A549 treated with CpdA at 1 μM for 4 hours (cell line): Measurements from ENCODE around the gene PATL2. TPM values are rescaled to one million over a fixed set of nuclear protein-coding genes. Genes with fewer than 3 reads are reported as not detected.

Experiments used
- total RNA-seq: library from RNA; stranded (reverse); fragments of 200-300 nt; extraction: Qiagen RNA extraction; gene quantifications from 5 replicates; pipeline ENCODE4 v1.2.3, GENCODE V29; 2022; ENCODE audit warnings: low read depth

PATL2 gene
- 0.08 to 0.34 TPM (median 0.13 TPM) in 3 of 5 replicates, not detected in the others for total RNA-seq

DNA sequence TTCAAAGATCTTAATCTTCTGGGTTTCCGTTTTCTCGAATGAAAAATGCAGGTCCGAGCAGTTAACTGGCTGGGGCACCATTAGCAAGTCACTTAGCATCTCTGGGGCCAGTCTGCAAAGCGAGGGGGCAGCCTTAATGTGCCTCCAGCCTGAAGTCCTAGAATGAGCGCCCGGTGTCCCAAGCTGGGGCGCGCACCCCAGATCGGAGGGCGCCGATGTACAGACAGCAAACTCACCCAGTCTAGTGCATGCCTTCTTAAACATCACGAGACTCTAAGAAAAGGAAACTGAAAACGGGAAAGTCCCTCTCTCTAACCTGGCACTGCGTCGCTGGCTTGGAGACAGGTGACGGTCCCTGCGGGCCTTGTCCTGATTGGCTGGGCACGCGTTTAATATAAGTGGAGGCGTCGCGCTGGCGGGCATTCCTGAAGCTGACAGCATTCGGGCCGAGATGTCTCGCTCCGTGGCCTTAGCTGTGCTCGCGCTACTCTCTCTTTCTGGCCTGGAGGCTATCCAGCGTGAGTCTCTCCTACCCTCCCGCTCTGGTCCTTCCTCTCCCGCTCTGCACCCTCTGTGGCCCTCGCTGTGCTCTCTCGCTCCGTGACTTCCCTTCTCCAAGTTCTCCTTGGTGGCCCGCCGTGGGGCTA is at the start of gene PATL2, which contains the start of gene B2M:
Gene PATL2, minus strand, starts transcription at position 228 of the 647 bp plus-strand sequence. CDS start 34,833 bp downstream, outside the sequence.
Gene B2M, plus strand, starts transcription at position 422 of the 647 bp plus-strand sequence. Its CDS starts 30 bp downstream, at position 452.

DNA sequence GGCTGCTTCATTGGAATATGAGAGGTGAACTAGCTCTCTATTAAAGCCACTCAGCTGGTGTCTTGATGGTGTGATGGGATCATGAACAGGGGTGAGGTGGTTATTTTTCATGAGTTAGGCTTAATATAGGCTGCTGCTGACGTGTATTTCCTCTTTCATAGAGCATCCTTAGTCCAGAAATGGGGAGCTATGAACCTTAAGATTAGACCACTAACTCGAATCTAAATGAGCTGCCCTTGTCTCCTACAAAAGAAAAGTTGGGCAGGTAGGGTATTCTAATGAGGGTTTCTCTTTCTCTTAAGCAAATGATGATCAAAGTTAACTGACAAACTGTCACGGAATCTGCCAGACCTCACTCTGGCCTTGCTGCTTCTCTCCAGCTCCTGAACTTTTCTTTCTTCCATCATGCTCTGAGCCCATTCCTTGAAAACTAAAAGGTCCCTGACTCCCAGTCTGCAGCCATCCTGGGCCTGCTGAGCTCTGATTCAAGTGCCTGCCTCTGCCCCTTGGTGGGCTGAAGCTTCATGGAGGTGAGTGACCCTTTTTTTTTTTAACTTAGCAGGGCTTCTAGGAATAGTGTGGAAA is 25.1 kb upstream of the PATL2 start, which contains the start of gene TRIM69:
Gene TRIM69, plus strand, starts transcription at position 348 of the 585 bp plus-strand sequence. Its CDS starts 177 bp downstream, at position 525.

GRCh38 chr15:44663410-44664308 is 47.5 kb downstream of the PATL2 start, which contains the start of gene SPG11:
Gene SPG11, minus strand, starts transcription at chr15:44663662. Its CDS starts 15 bp downstream, at chr15:44663647.

Other genes with a start within 250 kb of the PATL2 start
- gene EIF3J, start 174.2 kb downstream of the PATL2 start, total RNA-seq: 85.6 to 115 TPM (median 93.1 TPM) in 5 replicates
- gene SPG11, start 47.7 kb downstream of the PATL2 start, total RNA-seq: 7.8 to 9.1 TPM (median 8.7 TPM) in 5 replicates
- 421 to 497 TPM (median 446 TPM) in 5 replicates for gene B2M, start 194 bp upstream of the PATL2 start, total RNA-seq
- 3.3 to 7.1 TPM (median 5.2 TPM) in 5 replicates for gene TRIM69, start 25.2 kb upstream of the PATL2 start, total RNA-seq
- not detected in 5 replicates for gene TERB2, start 245.4 kb upstream of the PATL2 start, total RNA-seq